ENCODE data around the gene RPS6KB1. TPM values are rescaled to one million over a fixed set of nuclear protein-coding genes. Genes with fewer than 3 reads are reported as not detected.
"Not testable (repeated sequence)": the region's sequence is repeated elsewhere in the genome, so short reads cannot be mapped to it uniquely, and the experiment has no call there.

RPS6KB1 gene
- polyA plus RNA-seq, 3 donors, result 15.8 to 15.9 (median 15.9) TPM

- Mint-ChIP-seq H3K36me3 (no peaks in the 10 kb centered on the region), H3K4me1 (no peaks in the 10 kb centered on the region), H3K27ac (no peak overlapping the region), H3K4me3 (no peak overlapping the region), H3K9me3 (no peaks in the 10 kb centered on the region), H3K27me3 (ENCODE audit: low read depth in 3 of 3) (peaks cover 0 to 2% (median 2%) of the 10 kb centered on the region in 3 donors)
- H4K20me1 ChIP-seq (ENCODE audit: insufficient read depth, low read length), result no peaks in the 10 kb centered on the region
- intact Hi-C loops (cut with micrococcal nuclease), result no loop called here
- H3K27ac ChIP-seq (ENCODE audit: low read depth in 1 of 2, low read length in 2 of 2), result no peak overlapping the region
- no peaks in the 10 kb centered on the region for H3K9me3 ChIP-seq (replicated peaks in 1 of 2; ENCODE audit: control insufficient read depth in 1 of 2, insufficient read depth in 1 of 2, low read length in 2 of 2)
- no peak overlapping the region for H2AFZ ChIP-seq (ENCODE audit: insufficient read depth, low read depth, low read length, poor library complexity, severe bottlenecking)
- no peaks in the 10 kb centered on the region for H3K79me2 ChIP-seq (ENCODE audit: insufficient read depth, low read length)
- 100% methylated on average over 1 of the region's 1 CpG for WGBS (ENCODE audit: insufficient coverage)
- no peaks in the 10 kb centered on the region for H3K36me3 ChIP-seq (replicated peaks in 1 of 2; ENCODE audit: control insufficient read depth in 1 of 2, insufficient read depth in 2 of 2, low read length in 2 of 2)
- no peaks in the 10 kb centered on the region for H3K27me3 ChIP-seq (ENCODE audit: control insufficient read depth in 2 of 2, insufficient read depth in 2 of 2, low read length in 2 of 2)
- H3K4me3 ChIP-seq (replicated peaks in 1 of 3; ENCODE audit: low read depth in 2 of 3, low read length in 3 of 3), result no peak overlapping the region
- DNase-seq, result no peak
- no peak for TF ChIP-seq CTCF (IDR thresholded peaks at IDR 0.05)
- no peak overlapping the region for H3K4me2 ChIP-seq (replicated peaks; ENCODE audit: extremely low read depth, low read length, poor library complexity, severe bottlenecking)
- no peak overlapping the region for H3K9ac ChIP-seq (ENCODE audit: insufficient read depth, low read length, poor library complexity, severe bottlenecking)
- no peaks in the 10 kb centered on the region for H3K4me1 ChIP-seq (ENCODE audit: control insufficient read depth in 1 of 2, insufficient read depth in 2 of 2, low read length in 2 of 2)
Observed at GRCh38 chr17:59972778-59973177, 79.9 kb downstream of the RPS6KB1 start.

GRCh38 chr17:59973483-59973882 is 80.6 kb downstream of the RPS6KB1 start:
- H3K4me1 Mint-ChIP-seq; H3K79me2 ChIP-seq (ENCODE audit: insufficient read depth, low read length); H3K9me3 Mint-ChIP-seq: not testable (repeated sequence)

GRCh38 chr17:59975166-59975565 is 82.2 kb downstream of the RPS6KB1 start:
- H3K79me2 ChIP-seq (ENCODE audit: insufficient read depth, low read length); H3K4me2 ChIP-seq (replicated peaks; ENCODE audit: extremely low read depth, low read length, poor library complexity, severe bottlenecking); H3K9me3 Mint-ChIP-seq; H3K9ac ChIP-seq (ENCODE audit: insufficient read depth, low read length, poor library complexity, severe bottlenecking); H3K4me3 ChIP-seq (replicated peaks in 1 of 3; ENCODE audit: low read depth in 2 of 3, low read length in 3 of 3); H3K9me3 ChIP-seq (replicated peaks in 1 of 2; ENCODE audit: control insufficient read depth in 1 of 2, insufficient read depth in 1 of 2, low read length in 2 of 2); H3K36me3 Mint-ChIP-seq; H2AFZ ChIP-seq (ENCODE audit: insufficient read depth, low read depth, low read length, poor library complexity, severe bottlenecking); H3K27ac ChIP-seq (ENCODE audit: low read depth in 1 of 2, low read length in 2 of 2); H3K36me3 ChIP-seq (replicated peaks in 1 of 2; ENCODE audit: control insufficient read depth in 1 of 2, insufficient read depth in 2 of 2, low read length in 2 of 2); H3K27me3 ChIP-seq (ENCODE audit: control insufficient read depth in 2 of 2, insufficient read depth in 2 of 2, low read length in 2 of 2); H3K4me1 Mint-ChIP-seq; DNase-seq; H3K27me3 Mint-ChIP-seq (ENCODE audit: low read depth in 3 of 3); H4K20me1 ChIP-seq (ENCODE audit: insufficient read depth, low read length); H3K4me3 Mint-ChIP-seq; H3K4me1 ChIP-seq (ENCODE audit: control insufficient read depth in 1 of 2, insufficient read depth in 2 of 2, low read length in 2 of 2); intact Hi-C loops (cut with micrococcal nuclease); H3K27ac Mint-ChIP-seq: not testable (repeated sequence)
- WGBS (ENCODE audit: insufficient coverage), result 100% methylated on average over 1 of the region's 6 CpGs

More at GRCh38 chr17:59973483-59973882, 80.6 kb downstream of the RPS6KB1 start:
- H3K27ac Mint-ChIP-seq; H3K9ac ChIP-seq (ENCODE audit: insufficient read depth, low read length, poor library complexity, severe bottlenecking); H3K4me3 Mint-ChIP-seq; H3K36me3 Mint-ChIP-seq; DNase-seq; H3K27me3 Mint-ChIP-seq (ENCODE audit: low read depth in 3 of 3); H3K4me1 ChIP-seq (ENCODE audit: control insufficient read depth in 1 of 2, insufficient read depth in 2 of 2, low read length in 2 of 2); H3K9me3 ChIP-seq (replicated peaks in 1 of 2; ENCODE audit: control insufficient read depth in 1 of 2, insufficient read depth in 1 of 2, low read length in 2 of 2); intact Hi-C loops (cut with micrococcal nuclease); H4K20me1 ChIP-seq (ENCODE audit: insufficient read depth, low read length); H2AFZ ChIP-seq (ENCODE audit: insufficient read depth, low read depth, low read length, poor library complexity, severe bottlenecking); H3K4me3 ChIP-seq (replicated peaks in 1 of 3; ENCODE audit: low read depth in 2 of 3, low read length in 3 of 3); H3K4me2 ChIP-seq (replicated peaks; ENCODE audit: extremely low read depth, low read length, poor library complexity, severe bottlenecking); H3K27me3 ChIP-seq (ENCODE audit: control insufficient read depth in 2 of 2, insufficient read depth in 2 of 2, low read length in 2 of 2); H3K27ac ChIP-seq (ENCODE audit: low read depth in 1 of 2, low read length in 2 of 2); H3K36me3 ChIP-seq (replicated peaks in 1 of 2; ENCODE audit: control insufficient read depth in 1 of 2, insufficient read depth in 2 of 2, low read length in 2 of 2): not testable (repeated sequence)
- WGBS (ENCODE audit: insufficient coverage), result 96% methylated on average over 8 of the region's 8 CpGs

GRCh38 chr17:59996608-59997007 is 103.7 kb downstream of the RPS6KB1 start:
- H3K27me3 ChIP-seq (ENCODE audit: control insufficient read depth in 2 of 2, insufficient read depth in 2 of 2, low read length in 2 of 2); H4K20me1 ChIP-seq (ENCODE audit: insufficient read depth, low read length); H3K9ac ChIP-seq (ENCODE audit: insufficient read depth, low read length, poor library complexity, severe bottlenecking); H3K27me3 Mint-ChIP-seq (ENCODE audit: low read depth in 3 of 3); H3K4me2 ChIP-seq (replicated peaks; ENCODE audit: extremely low read depth, low read length, poor library complexity, severe bottlenecking); H3K79me2 ChIP-seq (ENCODE audit: insufficient read depth, low read length); DNase-seq; H3K4me3 ChIP-seq (replicated peaks in 1 of 3; ENCODE audit: low read depth in 2 of 3, low read length in 3 of 3); H3K9me3 ChIP-seq (replicated peaks in 1 of 2; ENCODE audit: control insufficient read depth in 1 of 2, insufficient read depth in 1 of 2, low read length in 2 of 2); H3K9me3 Mint-ChIP-seq; H3K4me3 Mint-ChIP-seq; H3K4me1 Mint-ChIP-seq; H3K4me1 ChIP-seq (ENCODE audit: control insufficient read depth in 1 of 2, insufficient read depth in 2 of 2, low read length in 2 of 2); H3K27ac ChIP-seq (ENCODE audit: low read depth in 1 of 2, low read length in 2 of 2); H3K36me3 Mint-ChIP-seq; H3K27ac Mint-ChIP-seq; H2AFZ ChIP-seq (ENCODE audit: insufficient read depth, low read depth, low read length, poor library complexity, severe bottlenecking); intact Hi-C loops (cut with micrococcal nuclease); H3K36me3 ChIP-seq (replicated peaks in 1 of 2; ENCODE audit: control insufficient read depth in 1 of 2, insufficient read depth in 2 of 2, low read length in 2 of 2): not testable (repeated sequence)
- WGBS (ENCODE audit: insufficient coverage), result 80% methylated on average over 2 of the region's 3 CpGs
